WTC11 (cell line): ENCODE results near the gene FCRL5. TPM values are rescaled to one million over a fixed set of nuclear protein-coding genes. Genes with fewer than 3 reads are reported as not detected.

Source experiments
- ATAC-seq: fragments of 200-7000 bp; cut with Tn5 transposase; 2 replicates; pipeline ENCODE4 v1.10.0; 2021; ENCODE audit warnings: mild to moderate bottlenecking, moderate library complexity
- CTCF ChIA-PET: fragments of 300-600 bp; sonication (Branson Sonifier 250); formaldehyde crosslinking; loops from one replicate; lab custom pipeline; 2021; ENCODE audit warnings: antibody characterized with exemption; lab: Charles Lee
- POLR2A ChIA-PET: fragments of 350-600 bp; sonication (Branson Sonifier 250); formaldehyde crosslinking; loops from one replicate; lab custom pipeline; 2021; ENCODE audit warnings: antibody characterized with exemption; lab: Charles Lee
- DNase-seq: peaks from one replicate; pipeline ENCODE4 v3.0.0; 2021; ENCODE audit warnings: low spot score
- H3K27ac Mint-ChIP-seq: 2 replicates; pipeline ENCODE4 v1.8.0; 2021; ENCODE audit warnings: mixed read lengths
- H3K27me3 Mint-ChIP-seq: 2 replicates; pipeline ENCODE4 v1.8.0; 2021; ENCODE audit warnings: low read depth, mild to moderate bottlenecking, moderate library complexity, mixed read lengths
- H3K36me3 Mint-ChIP-seq: 2 replicates; pipeline ENCODE4 v1.8.0; 2021; ENCODE audit warnings: mixed read lengths
- H3K4me1 Mint-ChIP-seq: 2 replicates; pipeline ENCODE4 v1.8.0; 2022; ENCODE audit warnings: mixed read lengths
- H3K4me3 Mint-ChIP-seq: 2 replicates; pipeline ENCODE4 v1.8.0; 2021; ENCODE audit warnings: mild to moderate bottlenecking, moderate library complexity, mixed read lengths
- H3K9me3 Mint-ChIP-seq: 2 replicates; pipeline ENCODE4 v1.8.0; 2021; ENCODE audit warnings: mixed read lengths
- ARID4B ChIP-seq: sonication (generic); formaldehyde crosslinking; IDR thresholded peaks from 2 replicates; pipeline ENCODE4 v1.8.0; 2023; ENCODE audit warnings: missing genetic modification reagents, mild to moderate bottlenecking, borderline replicate concordance
- ATF6 ChIP-seq: sonication (generic); formaldehyde crosslinking; IDR thresholded peaks from 2 replicates; pipeline ENCODE4 v1.8.1; 2023; ENCODE audit warnings: mild to moderate bottlenecking, missing genetic modification reagents
- CREB1 ChIP-seq: sonication (generic); formaldehyde crosslinking; IDR thresholded peaks from 2 replicates; pipeline ENCODE4 v1.8.0; 2023; ENCODE audit warnings: mild to moderate bottlenecking, missing genetic modification reagents
- CREM ChIP-seq: sonication (generic); formaldehyde crosslinking; IDR thresholded peaks from 2 replicates; pipeline ENCODE4 v1.8.1; 2022; ENCODE audit warnings: mild to moderate bottlenecking, missing genetic modification reagents, moderate library complexity
- ETV6 ChIP-seq: sonication (generic); formaldehyde crosslinking; IDR thresholded peaks from 2 replicates; pipeline ENCODE4 v1.8.1; 2022; ENCODE audit warnings: mild to moderate bottlenecking, missing genetic modification reagents
- FOXJ3 ChIP-seq: sonication (generic); formaldehyde crosslinking; IDR thresholded peaks from 2 replicates; pipeline ENCODE4 v1.9.0; 2021; ENCODE audit warnings: missing genetic modification reagents, mild to moderate bottlenecking, borderline replicate concordance
- GABPB1 ChIP-seq: sonication (generic); formaldehyde crosslinking; IDR thresholded peaks from 2 replicates; pipeline ENCODE4 v1.8.1; 2023; ENCODE audit warnings: mild to moderate bottlenecking, missing genetic modification reagents
- GTF2I ChIP-seq: fragments of 250-450 bp; sonication (Bioruptor Pico); conservative IDR thresholded peaks from 2 replicates; pipeline ENCODE4 v1.4.0; 2021; ENCODE audit warnings: mild to moderate bottlenecking
- HMGA2 ChIP-seq: fragments of 250-450 bp; sonication (Bioruptor Pico); IDR thresholded peaks from 2 replicates; pipeline ENCODE4 v1.4.0; 2021; ENCODE audit warnings: mild to moderate bottlenecking, moderate library complexity
- JUN ChIP-seq: sonication (generic); formaldehyde crosslinking; IDR thresholded peaks from 2 replicates; pipeline ENCODE4 v1.8.0; 2023; ENCODE audit warnings: mild to moderate bottlenecking, missing genetic modification reagents
- MLX ChIP-seq: sonication (generic); formaldehyde crosslinking; IDR thresholded peaks from 2 replicates; pipeline ENCODE4 v1.8.1; 2023; ENCODE audit warnings: mild to moderate bottlenecking, missing genetic modification reagents, moderate library complexity
- MXD4 ChIP-seq: fragments of 250-450 bp; sonication (Bioruptor Pico); IDR thresholded peaks from 2 replicates; pipeline ENCODE4 v1.8.0; 2021; ENCODE audit warnings: mild to moderate bottlenecking, moderate library complexity, borderline replicate concordance
- NFE2L1 ChIP-seq: sonication (generic); formaldehyde crosslinking; IDR thresholded peaks from 2 replicates; pipeline ENCODE4 v1.8.1; 2023; ENCODE audit warnings: missing genetic modification reagents
- OVOL2 ChIP-seq: fragments of 250-450 bp; sonication (Bioruptor Pico); IDR thresholded peaks from 2 replicates; pipeline ENCODE4 v1.9.0; 2021; ENCODE audit warnings: mild to moderate bottlenecking, borderline replicate concordance
- PRRX2 ChIP-seq: fragments of 250-450 bp; sonication (Bioruptor Pico); IDR thresholded peaks from 2 replicates; pipeline ENCODE4 v1.8.0; 2021; ENCODE audit warnings: mild to moderate bottlenecking
- RORB ChIP-seq: fragments of 250-450 bp; sonication (Bioruptor Pico); IDR thresholded peaks from 2 replicates; pipeline ENCODE4 v1.9.0; 2021; ENCODE audit warnings: mild to moderate bottlenecking
- TEAD4 ChIP-seq: sonication (generic); formaldehyde crosslinking; IDR thresholded peaks from 2 replicates; pipeline ENCODE4 v1.8.0; 2022; ENCODE audit warnings: mild to moderate bottlenecking, missing genetic modification reagents
- TP53 ChIP-seq: sonication (generic); formaldehyde crosslinking; IDR thresholded peaks from 2 replicates; pipeline ENCODE4 v1.8.1; 2023; ENCODE audit warnings: mild to moderate bottlenecking, missing genetic modification reagents
- ZNF423 ChIP-seq: fragments of 250-450 bp; sonication (Bioruptor Pico); IDR thresholded peaks from 2 replicates; pipeline ENCODE4 v2.1.2; 2022; ENCODE audit warnings: mild to moderate bottlenecking, moderate library complexity
- total RNA-seq: library from RNA; stranded (reverse); gene quantifications from 3 replicates; pipeline ENCODE4 v1.2.3, GENCODE V29; 2021

FCRL5 gene
- total RNA-seq, 1 experiment from 2014 or later, result 0.70 TPM

GRCh38 chr1:157495285-157495684 is 57.0 kb downstream of the FCRL5 start:
- Mint-ChIP-seq H3K4me1 (peaks cover 15% of the 10 kb centered on the region), H3K27ac (no peak overlapping the region)
- no peak for ATAC-seq
- TF ChIP-seq MLX (CRISPR knock-in tag), result no peak
- TF ChIP-seq RORB, result no peak
- no peak for TF ChIP-seq OVOL2 (CRISPR knock-in tag)
- no peak for TF ChIP-seq PRRX2 (CRISPR knock-in tag)
- TF ChIP-seq TEAD4 (CRISPR knock-in tag), result no peak
- no peak for TF ChIP-seq ZNF423 (CRISPR knock-in tag)
- no peak for TF ChIP-seq FOXJ3 (CRISPR knock-in tag)
- TF ChIP-seq GTF2I (CRISPR knock-in tag), result no peak
- no peak for TF ChIP-seq CREB1 (CRISPR knock-in tag)
- no peak for TF ChIP-seq ARID4B (CRISPR knock-in tag)
- no peak for TF ChIP-seq NFE2L1
- no peak for TF ChIP-seq ATF6
- TF ChIP-seq GABPB1 (CRISPR knock-in tag), result no peak
- no peak for TF ChIP-seq JUN (CRISPR knock-in tag)
- no peak for TF ChIP-seq TP53 (CRISPR knock-in tag)
- TF ChIP-seq, all 79 proteins: peak for 0
- no peaks in the 10 kb centered on the region for H3K27me3 Mint-ChIP-seq
- ChIA-PET POLR2A (no interaction called here), CTCF (interaction anchor here (0.8 to 2.5 kb wide), 8 partner anchors 11 to 453 kb away, joined by 3 to 21 read pairs (median 6); no protein-coding TSS in a partner anchor)
- H3K9me3 Mint-ChIP-seq, result no peaks in the 10 kb centered on the region
- peaks cover 3% of the 10 kb centered on the region; the same call in 1 of the 2 replicates for H3K36me3 Mint-ChIP-seq
- H3K4me3 Mint-ChIP-seq, result no peak overlapping the region
- no peak for DNase-seq

- ChIA-PET CTCF (interaction anchor here (0.9 to 2.5 kb wide), 3 partner anchors 12 to 333 kb away, joined by 3 to 21 read pairs (median 6); no protein-coding TSS in a partner anchor), POLR2A (no interaction called here)
- Mint-ChIP-seq H3K9me3 (no peaks in the 10 kb centered on the region), H3K27me3 (no peaks in the 10 kb centered on the region), H3K36me3 (no peaks in the 10 kb centered on the region), H3K4me3 (no peak overlapping the region), H3K4me1 (peaks cover 10% of the 10 kb centered on the region), H3K27ac (no peak overlapping the region)
- no peak for TF ChIP-seq ETV6 (CRISPR knock-in tag)
- TF ChIP-seq RORB, result no peak
- no peak for TF ChIP-seq MXD4 (CRISPR knock-in tag)
- TF ChIP-seq HMGA2 (CRISPR knock-in tag), result no peak
- TF ChIP-seq CREM (CRISPR knock-in tag), result no peak
- ATAC-seq (no peak), DNase-seq (no peak)
Observed at GRCh38 chr1:157494093-157494492, 58.2 kb downstream of the FCRL5 start.
